Stimulated activated CD4-positive, alpha-beta T cell treated with anti-CD3 and anti-CD28 coated beads, TNF-alpha, amount 100 ng/mL, for 4 hours (primary cell): ENCODE results near the gene EEF1AKMT3.
"Not testable (repeated sequence)": the region's sequence is repeated elsewhere in the genome, so short reads cannot be mapped to it uniquely, and the experiment has no call there.

Experiments used
- DNase-seq, 3 experiments: peaks; one replicate each; pipeline ENCODE4 v3.0.0-alpha.2; 2020; ENCODE audit warnings: low read depth in 3 of 3

The EEF1AKMT3 gene

DNA sequence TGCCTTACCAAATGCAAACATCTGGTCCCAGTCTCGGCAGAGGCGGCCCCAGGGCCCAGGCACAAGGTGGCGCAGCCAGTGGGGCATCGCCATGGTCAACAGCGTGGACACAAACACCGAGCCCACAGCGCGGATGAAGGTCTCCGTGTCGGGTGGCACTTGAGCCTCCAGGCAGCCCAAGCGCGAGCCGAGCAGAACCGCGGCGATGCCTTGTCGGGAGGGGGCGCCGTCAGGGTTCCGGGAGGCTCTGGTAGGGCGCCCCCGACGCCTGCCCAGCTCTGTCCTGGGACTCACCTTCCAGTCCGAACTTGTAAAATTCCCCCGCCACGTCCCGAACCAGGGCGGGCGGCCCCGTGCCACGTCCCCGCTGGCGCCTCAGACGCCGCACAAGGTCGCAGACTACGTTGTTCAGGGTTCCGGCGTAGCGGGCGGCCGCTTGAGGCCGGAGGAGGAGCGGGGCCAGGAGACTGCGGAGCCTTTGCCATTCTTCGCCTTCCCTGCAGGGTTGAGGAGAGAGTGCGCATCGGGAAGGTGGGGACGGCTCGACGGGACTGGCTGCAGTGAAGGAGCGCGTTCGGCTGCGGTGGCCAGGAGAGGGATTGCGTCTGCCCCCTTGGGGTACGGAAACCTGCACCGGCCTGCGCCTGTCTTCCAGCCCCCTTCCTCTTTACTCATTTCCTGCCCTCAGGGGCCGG is 7.3 kb upstream of the EEF1AKMT3 start:
- no peak for DNase-seq

DNA sequence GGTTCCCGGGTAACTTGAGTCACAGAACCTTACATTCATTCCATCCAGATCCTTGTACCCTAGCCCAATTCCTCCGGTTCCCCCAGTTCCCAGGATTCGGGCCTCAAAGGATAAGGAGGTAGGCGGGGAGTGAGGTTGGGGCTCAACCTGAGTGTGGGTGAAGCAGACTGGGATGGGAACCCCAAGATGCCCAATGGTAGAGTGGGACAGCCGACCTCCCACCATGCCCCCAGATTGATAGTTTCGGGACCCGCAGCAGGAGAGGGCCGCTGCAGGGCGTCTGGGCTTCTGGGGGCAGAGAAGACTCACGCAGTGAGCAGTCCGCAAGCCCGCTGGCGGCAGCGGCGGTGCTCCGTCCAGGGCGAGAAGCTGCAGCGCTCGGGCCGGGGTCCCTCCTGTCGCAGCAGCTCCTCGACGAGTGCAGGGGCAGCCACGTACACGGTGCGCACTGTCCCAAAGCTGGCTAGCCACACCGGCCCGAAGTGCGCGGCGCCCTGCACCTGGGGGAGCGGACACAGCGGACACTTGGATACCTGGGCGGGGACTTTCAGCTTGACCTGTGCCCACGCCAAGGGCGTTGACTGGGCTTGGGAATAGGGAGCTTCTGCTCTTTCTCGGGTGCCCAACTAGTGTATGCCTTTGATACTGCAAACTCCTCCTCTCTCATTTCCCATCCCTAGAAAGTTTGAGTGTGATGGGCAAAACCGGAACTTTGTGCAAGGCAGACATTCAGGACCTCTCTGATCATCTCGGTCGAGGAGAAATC is 6.5 kb upstream of the EEF1AKMT3 start:
- no peak for DNase-seq

DNA sequence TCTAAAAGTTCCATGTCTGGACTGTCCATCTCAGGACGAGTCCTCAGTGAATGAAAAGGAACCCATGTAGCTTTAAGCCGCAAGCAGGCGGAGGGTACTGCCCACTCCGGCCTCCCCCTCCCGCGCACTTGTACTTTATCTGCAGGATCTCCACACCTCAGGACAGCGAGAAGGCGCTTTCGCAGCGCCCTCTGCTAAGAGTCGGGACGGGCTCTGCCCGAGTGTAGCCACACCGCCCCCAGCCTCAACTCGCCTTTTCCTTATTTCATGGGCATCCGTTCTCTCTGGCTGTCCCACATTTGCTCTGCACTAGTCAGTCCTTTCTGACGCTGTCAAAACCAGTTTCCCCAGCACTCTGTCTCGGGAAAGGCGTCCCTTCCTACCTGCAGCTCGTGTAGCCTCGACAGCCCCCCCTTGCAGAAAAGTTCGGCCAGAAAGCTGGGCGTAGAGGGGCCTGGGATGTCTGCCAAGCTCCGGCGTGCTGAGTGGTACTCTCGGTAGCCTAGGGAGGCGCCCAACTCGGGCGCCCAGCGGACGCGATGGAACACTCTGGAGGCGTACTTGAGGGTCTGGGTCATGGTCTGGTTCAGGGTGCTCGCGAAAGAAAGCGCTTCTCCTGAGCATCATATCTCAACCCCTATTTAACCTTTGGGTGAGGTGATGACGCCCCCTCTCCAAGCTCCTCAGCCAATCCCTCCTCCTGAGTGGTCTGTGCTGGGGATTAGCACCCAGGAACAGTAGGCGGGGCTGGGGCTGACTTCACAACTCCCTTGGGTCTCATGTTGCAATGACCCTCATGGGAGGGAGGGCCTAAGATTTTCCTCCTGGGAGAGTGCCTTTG is 5.7 kb upstream of the EEF1AKMT3 start, which contains the start of gene CYP27B1:
TSS of gene CYP27B1 (minus strand) at position 615 of the 841 bp plus-strand sequence. CDS start at position 578, 37 bp downstream.
- no peak for DNase-seq

DNA sequence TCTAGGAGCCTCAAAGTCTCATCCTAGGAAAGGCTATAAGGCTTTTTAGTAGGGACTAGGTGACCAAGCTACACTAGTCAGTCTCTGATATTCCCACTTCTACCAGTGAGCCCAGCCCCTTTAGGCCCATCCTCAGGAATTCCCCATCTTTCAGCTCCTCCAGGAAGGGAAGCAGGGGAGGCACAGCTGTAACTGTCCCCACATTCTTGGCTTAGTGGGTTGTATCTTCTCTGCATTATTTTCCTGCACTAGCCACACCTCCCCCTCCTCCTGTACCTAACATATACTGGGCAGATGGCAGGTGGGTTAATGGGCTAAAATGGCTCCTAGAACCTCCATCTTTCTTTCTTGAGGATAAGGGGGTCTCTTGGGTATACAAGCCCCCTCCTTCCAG is 5.1 kb upstream of the EEF1AKMT3 start:
- no peak for DNase-seq

DNA sequence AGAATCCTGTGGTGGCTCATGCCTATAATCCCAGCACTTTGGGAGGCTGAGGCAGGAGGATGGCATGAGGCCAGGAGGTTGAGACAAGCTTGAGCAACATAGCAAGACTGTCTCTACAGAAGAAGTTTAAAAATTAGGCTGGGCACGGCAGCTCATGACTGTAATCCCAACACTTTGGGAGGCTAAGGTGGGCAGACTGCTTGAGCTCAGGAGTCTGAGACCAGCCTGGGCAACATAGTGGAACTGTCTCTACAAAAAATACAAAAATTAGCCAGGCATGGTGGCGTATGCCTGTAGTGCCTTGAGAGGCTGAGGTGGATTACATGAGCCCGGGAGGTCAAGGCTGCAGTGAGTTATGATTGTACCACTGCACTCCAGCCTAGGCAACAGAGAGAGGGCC is 4.5 kb upstream of the EEF1AKMT3 start:
- no peak for DNase-seq

DNA sequence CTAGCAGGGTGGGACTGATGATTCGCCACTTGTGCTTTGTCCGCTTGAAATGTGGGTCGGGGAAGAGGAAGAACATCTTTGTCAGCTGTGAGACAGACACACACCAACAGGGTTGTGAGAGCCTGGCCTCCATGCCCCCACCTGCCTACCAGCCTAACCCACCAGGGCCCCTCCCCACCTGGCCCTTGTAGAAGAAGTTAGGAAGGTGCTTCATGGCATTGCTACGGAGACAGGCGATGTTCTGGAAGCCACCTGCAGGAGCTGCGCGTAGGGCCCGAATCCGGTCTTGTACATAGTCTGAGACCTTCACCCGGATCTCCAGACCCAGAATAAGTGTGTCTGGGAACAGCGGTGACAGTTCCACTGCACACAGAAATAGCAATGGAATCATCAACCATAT is 2.8 kb upstream of the EEF1AKMT3 start:
- no peak for DNase-seq

DNA sequence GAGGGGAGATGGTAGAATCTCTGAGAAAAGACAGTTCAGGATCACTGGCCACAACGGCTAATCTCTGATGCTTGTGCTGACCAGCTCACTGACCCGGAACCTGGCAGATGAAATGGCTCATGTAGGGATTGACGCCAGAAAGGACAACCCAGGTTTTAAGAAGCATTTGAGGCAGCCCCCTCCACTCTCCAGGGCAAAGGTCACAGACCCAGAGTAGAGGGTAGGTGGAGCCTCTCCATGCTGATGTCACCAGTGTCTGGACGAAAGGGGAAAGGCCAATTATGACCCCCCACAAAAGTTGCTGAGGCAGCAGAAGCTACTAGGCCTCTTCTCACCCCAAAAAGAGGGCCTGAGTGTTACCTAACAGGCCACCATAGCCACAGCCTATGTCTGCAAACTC is 1.7 kb upstream of the EEF1AKMT3 start:
- no peak for DNase-seq

DNA sequence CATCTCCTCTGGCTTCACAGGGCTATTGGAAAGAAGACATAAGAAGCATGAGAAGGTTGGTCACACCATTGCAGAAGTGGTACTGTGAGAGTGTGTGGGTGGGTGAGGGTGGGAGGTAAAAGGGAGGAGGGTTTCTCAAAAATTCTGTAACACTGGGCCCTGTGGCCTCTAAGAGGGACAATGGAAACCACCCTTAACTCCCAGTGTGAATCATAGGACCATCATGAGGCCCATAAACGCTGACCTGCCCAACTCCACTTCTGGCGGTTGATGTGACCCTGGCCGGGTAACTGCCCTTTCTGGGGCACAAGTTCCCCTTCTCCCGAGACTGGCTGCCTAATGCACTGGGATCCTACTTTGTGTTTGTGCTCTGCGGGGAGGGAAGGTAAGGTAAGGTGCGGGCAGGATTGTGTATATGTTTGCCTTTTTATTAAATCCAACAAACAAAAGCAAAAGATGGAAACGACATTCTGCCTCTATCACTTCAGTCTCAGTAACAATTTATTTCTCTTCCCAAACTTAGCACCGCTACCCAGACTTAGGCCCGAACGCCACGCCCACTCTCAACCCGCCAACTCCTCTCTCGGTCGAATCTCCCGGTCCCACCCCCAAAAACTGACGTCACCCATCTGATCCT is 1.1 kb upstream of the EEF1AKMT3 start:
- peak; percentile 85 for DNase-seq

DNA sequence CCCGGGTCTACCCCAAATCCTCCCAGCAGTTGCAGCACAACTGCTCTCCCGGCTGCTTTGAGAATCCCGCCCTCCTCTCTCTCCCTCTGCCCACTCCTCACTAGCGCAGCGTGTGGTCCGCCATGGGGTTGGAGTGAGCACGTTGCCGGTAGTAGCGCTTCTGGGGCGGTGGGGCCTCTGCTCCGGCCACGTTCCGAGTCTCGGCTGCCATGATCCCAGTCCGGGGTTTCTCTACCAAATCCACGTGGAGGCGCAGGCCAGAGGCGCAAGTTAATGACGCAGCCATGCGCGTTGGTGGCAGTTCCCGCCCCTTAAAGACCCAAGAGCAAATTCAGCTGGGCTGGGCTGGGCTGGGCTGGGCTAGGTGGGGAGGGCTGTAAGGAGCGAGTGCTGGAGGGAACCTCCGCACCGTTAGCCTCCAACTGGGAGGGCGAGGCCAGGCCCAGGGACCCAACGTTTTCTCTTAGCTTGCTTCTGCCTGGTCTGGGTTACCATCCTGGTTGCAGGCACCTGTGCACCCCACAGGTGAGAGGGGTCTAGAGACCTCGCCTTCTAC is 463 bp upstream of the EEF1AKMT3 start, which contains the start of gene METTL1:
TSS of gene METTL1 (minus strand) at position 233 of the 556 bp plus-strand sequence. CDS start at position 211, 22 bp downstream.
- peak; percentile 84 to 92 (median 87) for DNase-seq

DNA sequence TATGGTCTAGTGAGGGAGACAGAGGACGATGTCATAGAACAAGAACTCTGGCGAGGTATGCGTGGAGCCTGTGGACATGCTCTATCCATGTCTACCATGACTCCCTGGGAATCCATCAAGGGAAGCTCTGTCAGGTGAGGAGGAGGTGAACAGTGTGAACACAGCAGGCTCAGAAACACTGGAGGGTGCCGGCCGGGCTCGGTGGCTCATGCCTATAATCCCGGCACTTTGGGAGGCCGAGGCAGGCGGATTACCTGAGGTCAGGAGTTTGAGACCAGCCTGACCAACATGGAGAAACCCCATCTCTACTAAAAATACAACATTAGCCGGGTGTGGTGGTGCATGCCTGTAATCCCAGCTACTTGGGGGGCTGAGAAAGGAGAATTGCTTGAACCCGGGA is 2.2 kb downstream of the EEF1AKMT3 start:
- DNase-seq: not testable (repeated sequence)

DNA sequence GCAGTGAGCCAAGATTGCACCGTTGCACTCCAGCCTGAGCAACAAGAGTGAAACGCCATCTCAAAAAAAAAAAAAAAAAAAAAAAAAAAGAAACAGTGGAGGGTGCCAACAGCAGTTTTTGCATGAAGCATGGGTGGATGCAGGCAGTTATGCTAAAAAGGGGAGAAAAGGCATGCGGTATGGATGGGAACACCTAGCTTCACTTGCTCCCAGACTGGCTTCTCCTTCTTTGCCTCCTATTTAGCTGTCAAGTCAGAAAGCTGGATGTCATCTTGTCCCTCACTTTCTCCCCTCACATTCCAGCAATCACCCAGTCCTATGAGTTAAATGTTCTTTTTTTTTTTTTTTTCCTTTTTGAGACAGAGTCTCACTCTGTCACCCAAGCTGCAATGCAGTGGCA is 2.6 kb downstream of the EEF1AKMT3 start:
- DNase-seq: no peak

DNA sequence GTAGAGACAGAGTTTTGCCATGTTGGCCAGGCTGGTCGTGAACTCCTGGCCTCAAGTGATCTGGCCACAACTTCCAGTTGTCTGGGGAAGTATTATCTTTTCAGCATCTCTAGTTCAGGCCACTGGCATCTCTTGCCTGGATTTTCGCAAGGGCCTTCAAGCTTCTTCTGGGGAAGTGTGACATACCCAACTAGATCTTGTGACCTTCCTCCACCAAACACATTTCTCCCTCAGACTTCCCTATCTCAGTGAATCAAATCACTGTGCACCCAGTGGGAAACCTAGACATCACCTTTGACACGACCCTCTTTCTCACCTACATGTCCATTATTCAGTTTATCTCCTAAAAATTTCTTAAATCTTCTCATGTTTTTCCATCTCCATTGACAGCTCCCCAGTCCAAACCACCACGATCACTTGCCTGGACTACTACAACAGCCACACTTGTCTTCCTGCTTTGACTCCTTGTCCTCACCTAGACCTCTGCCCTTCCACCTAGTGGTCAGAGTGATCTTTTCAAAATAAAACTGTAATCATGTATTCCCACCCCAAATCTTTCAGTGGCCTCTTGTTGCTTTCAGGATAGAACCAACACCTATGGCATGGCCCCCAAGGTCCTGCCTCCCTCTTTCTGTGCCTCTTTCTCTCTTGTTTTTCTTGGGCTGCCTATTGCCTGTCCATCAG is 3.3 kb downstream of the EEF1AKMT3 start:
- DNase-seq: no peak

DNA sequence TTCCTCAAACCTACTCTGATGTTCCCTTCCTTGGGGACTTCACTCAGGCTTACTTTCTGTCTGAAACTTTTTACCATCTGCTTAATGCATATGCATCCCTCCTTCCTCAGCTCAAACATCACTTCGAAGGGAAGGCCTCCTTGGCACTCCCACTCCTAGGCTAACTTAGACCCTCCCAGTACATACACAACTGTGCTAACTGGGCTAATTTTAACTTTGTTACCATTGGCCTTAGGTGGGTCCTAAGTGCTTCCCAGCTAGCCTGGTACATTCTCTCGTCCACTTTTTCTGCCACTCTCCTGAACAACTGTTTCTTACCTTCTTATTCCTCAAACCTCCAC is 3.8 kb downstream of the EEF1AKMT3 start:
- DNase-seq: no peak

DNA sequence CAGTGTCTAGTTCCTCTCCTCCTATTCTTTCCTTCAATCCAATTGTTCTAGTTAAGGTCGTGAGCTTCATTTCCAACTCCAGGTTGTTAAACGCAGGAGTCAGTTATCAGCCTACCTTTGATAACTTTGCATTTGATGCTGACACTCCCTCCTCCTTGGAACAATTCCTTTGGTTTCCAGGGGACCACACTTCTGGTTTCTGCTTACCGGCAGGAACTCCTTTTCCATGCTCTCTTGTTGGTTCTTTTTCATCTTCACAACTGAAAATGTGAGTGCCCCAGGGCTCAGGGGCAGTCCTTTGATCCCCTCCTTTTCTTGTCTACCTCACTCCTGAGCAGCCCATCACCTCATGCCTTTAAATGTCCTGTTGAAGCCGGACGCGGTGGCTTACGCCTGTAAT is 5.0 kb downstream of the EEF1AKMT3 start:
- no peak for DNase-seq

DNA sequence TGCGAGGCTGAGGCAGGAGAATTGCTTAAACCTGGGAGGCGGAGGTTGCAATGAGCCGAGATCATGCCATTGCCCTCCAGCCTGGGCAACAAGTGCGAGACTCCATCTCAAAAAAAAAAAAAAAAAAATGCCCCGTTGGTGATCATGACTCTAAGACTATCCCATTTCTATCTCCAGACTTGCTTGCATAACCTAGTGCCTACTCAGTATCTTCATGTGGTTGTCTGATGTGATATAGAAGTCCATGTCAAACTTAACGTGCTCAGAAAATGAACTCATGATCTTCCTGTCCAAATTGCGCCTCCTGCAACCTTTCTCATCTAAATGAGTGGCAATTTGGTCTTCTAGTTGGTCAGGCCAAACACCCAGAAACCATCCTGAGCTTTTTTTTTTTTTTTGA is 5.5 kb downstream of the EEF1AKMT3 start:
- no peak for DNase-seq

DNA sequence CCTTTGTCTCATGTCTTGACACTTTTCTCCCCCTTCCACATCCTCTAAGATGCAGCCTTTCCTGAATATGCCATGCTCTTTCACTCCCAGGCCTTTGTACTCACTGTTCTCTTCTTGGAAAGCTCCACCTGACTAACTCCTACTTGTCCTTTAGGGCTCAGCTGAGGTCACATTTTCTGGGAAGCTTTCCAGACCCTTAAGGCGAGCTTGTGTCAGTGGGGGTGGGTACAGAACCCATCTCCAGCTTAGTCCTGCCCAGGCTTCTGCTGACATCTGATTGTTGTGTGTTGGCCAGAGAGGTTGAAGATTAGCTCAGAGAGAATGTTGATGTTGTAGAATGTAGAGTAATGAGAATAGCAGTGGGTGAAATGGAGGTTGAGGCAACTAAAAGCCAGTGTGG is 7.3 kb downstream of the EEF1AKMT3 start:
- DNase-seq: no peak

DNA sequence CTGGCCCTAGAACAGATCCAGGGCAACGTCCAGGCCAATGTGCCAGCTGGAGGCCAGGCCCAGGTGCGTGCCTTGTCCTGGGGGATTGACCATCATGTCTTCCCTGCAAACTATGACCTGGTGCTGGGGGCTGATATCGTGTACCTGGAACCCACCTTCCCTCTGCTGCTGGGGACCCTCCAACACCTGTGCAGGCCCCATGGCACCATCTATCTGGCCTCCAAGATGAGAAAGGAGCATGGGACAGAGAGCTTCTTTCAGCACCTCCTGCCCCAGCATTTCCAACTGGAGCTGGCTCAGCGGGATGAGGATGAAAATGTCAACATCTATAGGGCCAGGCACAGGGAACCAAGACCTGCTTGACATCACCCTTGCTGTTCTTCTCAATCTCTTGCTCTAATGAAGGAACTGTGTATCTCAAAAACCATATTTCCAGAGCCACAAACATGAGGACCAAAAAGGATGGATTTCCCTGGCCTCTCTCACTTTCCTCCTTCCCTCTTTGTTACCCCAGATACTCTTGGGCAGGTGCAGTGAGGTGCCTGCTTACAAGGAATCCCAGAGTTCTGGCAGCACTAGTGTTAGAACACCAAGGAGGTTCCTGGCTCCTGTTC is 8.0 kb downstream of the EEF1AKMT3 start:
- DNase-seq: no peak

DNA sequence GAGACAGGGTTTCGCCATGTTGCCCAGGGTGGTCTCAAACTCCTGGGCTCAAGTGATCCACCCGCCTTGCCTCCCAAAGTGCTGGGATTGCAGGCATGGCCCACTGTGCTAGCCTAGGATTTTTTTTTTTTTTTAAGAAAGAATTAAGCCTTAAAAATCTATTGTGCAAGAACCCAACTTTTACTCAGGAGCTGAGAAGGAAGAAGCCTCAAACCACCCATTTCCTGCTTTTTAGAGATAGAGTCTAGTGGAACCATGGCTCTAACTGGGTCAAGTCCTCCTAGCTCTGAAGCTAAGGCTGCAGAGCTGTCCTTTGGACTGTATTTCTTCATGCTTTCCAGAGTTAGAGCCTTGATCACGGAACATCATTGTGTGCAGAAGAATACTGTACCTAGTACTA is 8.8 kb downstream of the EEF1AKMT3 start:
- DNase-seq: no peak

DNA sequence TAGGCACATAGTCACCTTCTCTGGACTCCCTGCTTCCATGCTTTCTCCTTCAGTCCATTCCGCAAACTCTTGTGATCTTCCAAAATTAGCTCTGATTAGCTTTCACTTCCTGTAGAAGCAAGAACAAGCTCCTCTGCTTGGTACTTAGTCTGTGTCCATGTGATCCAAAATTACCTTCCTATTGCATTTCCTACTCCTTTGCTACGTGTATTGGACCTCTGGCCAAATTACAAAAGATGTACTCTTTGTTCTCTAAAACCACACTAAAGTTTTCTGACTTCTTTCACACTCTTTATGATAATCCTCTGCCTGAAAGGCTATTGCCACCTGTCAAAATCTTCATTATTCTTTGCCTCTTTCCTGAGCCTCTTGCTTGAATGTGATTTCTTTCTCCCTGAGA is 9.4 kb downstream of the EEF1AKMT3 start:
- no peak for DNase-seq

DNA sequence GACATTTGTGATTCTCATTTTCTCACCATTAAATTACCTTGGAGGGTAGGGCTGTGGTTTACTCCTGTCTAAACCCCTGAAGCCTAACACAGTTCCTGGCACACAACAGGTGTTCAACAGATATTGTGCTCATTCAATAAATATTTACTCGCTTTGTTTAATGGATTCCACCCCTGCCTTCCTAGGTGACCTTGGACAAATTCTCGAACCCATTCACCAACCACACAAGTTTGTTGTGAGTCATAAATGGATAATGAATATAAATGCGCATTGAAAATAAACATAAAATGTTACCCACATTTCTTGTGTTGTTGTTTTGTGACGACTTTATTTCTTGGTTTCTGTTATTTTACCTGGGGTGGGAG is 9.8 kb downstream of the EEF1AKMT3 start:
- no peak for DNase-seq
